Dermis microvascular lymphatic vessel endothelial cell (primary cell): Measurements from ENCODE around the gene EDARADD. TPM values are rescaled to one million over a fixed set of nuclear protein-coding genes. Genes with fewer than 3 reads are reported as not detected.

Experiments used
- DNase-seq, 2 donors: peaks; one replicate each; pipeline versions ENCODE4 v3.0.0 to v3.0.0-alpha.2; 2010; ENCODE audit warnings: low read depth in 2 of 2
- total RNA-seq: library from RNA; depleted of rRNA; stranded (reverse); fragments of >200 nt; gene quantifications from 2 replicates; pipeline ENCODE4 v1.2.1, GENCODE V29; 2014

The EDARADD gene
- total RNA-seq, 1 donor from 2014 or later = under 0.01 TPM

GRCh38 chr1:236514703-236515442 is 120.8 kb downstream of the EDARADD start:
- no peak for DNase-seq

- peak in 1 of 2 donors; percentile 46 for DNase-seq
Measured at GRCh38 chr1:236515443-236515958, 121.4 kb downstream of the EDARADD start.

- no peak for DNase-seq
Measured at GRCh38 chr1:236516929-236517704, 123.0 kb downstream of the EDARADD start.

GRCh38 chr1:236518322-236518721 is 124.2 kb downstream of the EDARADD start:
- DNase-seq = no peak

GRCh38 chr1:236520445-236521005 is 126.4 kb downstream of the EDARADD start:
- DNase-seq = no peak

GRCh38 chr1:236522937-236523703 is 129.0 kb downstream of the EDARADD start:
- DNase-seq = peak in 1 of 2 donors; percentile 17

- DNase-seq = peak; percentile 70 to 89
Measured at GRCh38 chr1:236523704-236524141, 129.6 kb downstream of the EDARADD start, which contains the start of gene LGALS8. Gene LGALS8 (plus strand): TSS chr1:236523982. CDS start chr1:236526071, 2,089 bp downstream.

- DNase-seq = peak; percentile 72 to 86
Measured at GRCh38 chr1:236524142-236524894, 130.2 kb downstream of the EDARADD start.

GRCh38 chr1:236524895-236525184 is 130.8 kb downstream of the EDARADD start:
- DNase-seq = no peak

GRCh38 chr1:236526079-236526478 is 132.0 kb downstream of the EDARADD start:
- no peak for DNase-seq

- no peak for DNase-seq
Measured at GRCh38 chr1:236530286-236530685, 136.2 kb downstream of the EDARADD start.

- DNase-seq = no peak
Measured at GRCh38 chr1:236530959-236531358, 136.9 kb downstream of the EDARADD start.

- DNase-seq = no peak
Measured at GRCh38 chr1:236532850-236533249, 138.8 kb downstream of the EDARADD start.

- DNase-seq = peak in 1 of 2 donors; percentile 55
Measured at GRCh38 chr1:236534151-236534651, 140.1 kb downstream of the EDARADD start.

Other genes with a start within 250 kb of the EDARADD start
- gene ERO1B, start 112.3 kb upstream of the EDARADD start, total RNA-seq = 3.7 and 4.0 TPM in 2 replicates
- gene LGALS8, start 129.7 kb downstream of the EDARADD start, total RNA-seq = 127 and 184 TPM in 2 replicates
- gene HEATR1, start 210.2 kb downstream of the EDARADD start, total RNA-seq = 21.6 and 22.0 TPM in 2 replicates